SK-N-SH (cell line): Measurements from ENCODE around the gene C11orf97.

Experiments
- CTCF ChIP-seq: fragments of 200-600 bp; sonication (generic); IDR thresholded peaks from 2 replicates; pipeline ENCODE4 v1.6.1; 2017; ENCODE audit warnings: antibody characterized with exemption, mild to moderate bottlenecking, moderate library complexity
- FOXM1 ChIP-seq: IDR thresholded peaks from 2 replicates; pipeline ENCODE4 v1.4.0; 2012; ENCODE audit warnings: low read depth, mild to moderate bottlenecking
- GATA2 ChIP-seq: sonication (generic); formaldehyde crosslinking; IDR thresholded peaks from 2 replicates; pipeline ENCODE4 v1.5.0; 2020; ENCODE audit warnings: mild to moderate bottlenecking, missing genetic modification reagents
- MXI1 ChIP-seq: IDR thresholded peaks from 2 replicates; pipeline ENCODE4 v1.6.1; 2012; ENCODE audit warnings: mild to moderate bottlenecking, low read depth, low read length, improper control_type of control experiment
- POLR2AphosphoS5 ChIP-seq: IDR thresholded peaks from 2 replicates; pipeline ENCODE4 v1.6.1; 2012; ENCODE audit warnings: low read depth, low read length
- RCOR1 ChIP-seq: fragments of 150-350 bp; IDR thresholded peaks from 2 replicates; pipeline ENCODE4 v1.6.1; 2017; ENCODE audit warnings: antibody characterized with exemption, low read length
- SMC3 ChIP-seq: IDR thresholded peaks from 2 replicates; pipeline ENCODE4 v1.6.1; 2012; ENCODE audit warnings: low read depth, low read length, improper control_type of control experiment
- TEAD4 ChIP-seq: IDR thresholded peaks from 2 replicates; pipeline ENCODE4 v1.4.0; 2012; ENCODE audit warnings: mild to moderate bottlenecking, borderline replicate concordance; ENCODE audit not compliant: insufficient read depth

- TF ChIP-seq CTCF (no peak), SMC3 (no peak), POLR2AphosphoS5 (no peak), GATA2 (CRISPR knock-in tag) (no peak), FOXM1 (no peak), TEAD4 (no peak), RCOR1 (no peak), MXI1 (no peak)
Measured at GRCh38 chr11:94563848-94564467, 51.7 kb downstream of the C11orf97 start.
